Measurements from ENCODE around the gene DNAJC11.
"Not testable (repeated sequence)": the region's sequence is repeated elsewhere in the genome, so short reads cannot be mapped to it uniquely, and the experiment has no call there.

Gene DNAJC11

DNA sequence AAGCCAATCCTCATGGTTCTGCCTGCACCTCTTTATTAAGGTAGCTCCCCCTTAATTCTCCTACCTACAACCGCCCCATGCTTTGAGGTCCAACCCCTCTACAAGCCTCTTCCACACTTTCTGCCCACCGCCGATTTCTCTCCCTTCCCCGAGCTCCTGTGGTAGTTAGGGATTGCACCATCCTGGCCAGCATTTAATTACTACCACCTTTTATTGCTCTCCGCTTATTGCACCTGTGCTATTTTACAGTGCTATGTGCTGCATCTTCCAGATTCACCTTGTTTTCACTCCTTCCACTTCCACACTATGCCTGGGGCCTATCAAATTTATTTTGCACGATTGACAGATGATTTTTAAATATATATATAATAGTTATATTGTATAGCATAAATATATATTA, 29.3 kb upstream of the DNAJC11 start:
- no peak overlapping the region for H3K4me3 ChIP-seq (ENCODE audit: extremely low read depth, insufficient read depth, low read length, poor library complexity, severe bottlenecking)
- H3K36me3 ChIP-seq (ENCODE audit: control insufficient read depth, insufficient read depth, low read length) = no peaks in the 10 kb centered on the region
- H3K9me3 ChIP-seq (ENCODE audit: control insufficient read depth, low read length) = no peaks in the 10 kb centered on the region
- H3K27ac ChIP-seq (ENCODE audit: low read depth, low read length, severe bottlenecking) = no peak overlapping the region
- H3K4me1 ChIP-seq (ENCODE audit: control insufficient read depth, insufficient read depth, low read length, poor library complexity, severe bottlenecking) = no peaks in the 10 kb centered on the region
- WGBS, 2 experiments (ENCODE audit: insufficient coverage in 2 of 2) = 89 to 95% methylated on average over 3 to 5 of the region's 6 CpGs

DNA sequence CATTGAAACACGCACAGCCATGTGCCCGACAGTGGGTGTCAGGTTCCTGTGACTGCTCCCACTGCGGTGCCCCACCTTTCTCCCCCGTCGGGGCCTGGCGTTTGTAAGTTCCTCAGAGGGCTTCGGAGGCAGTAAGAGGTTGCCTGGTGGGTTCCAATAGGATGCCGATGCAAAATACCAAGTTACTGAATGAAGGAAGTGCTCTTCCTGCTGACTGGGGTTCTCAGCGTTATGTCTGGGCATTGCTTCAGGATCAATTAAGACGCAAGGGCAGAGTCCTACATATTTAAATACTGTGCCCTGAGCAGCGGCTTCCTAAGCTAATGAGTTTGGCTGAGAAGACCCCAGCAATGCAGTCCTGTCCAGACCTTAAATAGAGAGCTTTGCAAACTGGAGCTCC, 28.9 kb upstream of the DNAJC11 start:
- H3K4me1 ChIP-seq (ENCODE audit: control insufficient read depth, insufficient read depth, low read length, poor library complexity, severe bottlenecking) = no peaks in the 10 kb centered on the region
- H3K4me3 ChIP-seq (ENCODE audit: extremely low read depth, insufficient read depth, low read length, poor library complexity, severe bottlenecking) = no peak overlapping the region
- WGBS, 2 experiments (ENCODE audit: insufficient coverage in 2 of 2) = 42 to 63% methylated on average over 4 to 9 of the region's 11 CpGs
- no peak overlapping the region for H3K27ac ChIP-seq (ENCODE audit: low read depth, low read length, severe bottlenecking)
- H3K9me3 ChIP-seq (ENCODE audit: control insufficient read depth, low read length) = no peaks in the 10 kb centered on the region
- H3K36me3 ChIP-seq (ENCODE audit: control insufficient read depth, insufficient read depth, low read length) = no peaks in the 10 kb centered on the region

- 65 to 71% methylated on average over 2 to 4 of the region's 6 CpGs for WGBS, 2 experiments (ENCODE audit: insufficient coverage in 2 of 2)
- Histone ChIP-seq H3K27ac (ENCODE audit: low read depth, low read length, severe bottlenecking) (no peak overlapping the region), H3K9me3 (ENCODE audit: control insufficient read depth, low read length) (no peaks in the 10 kb centered on the region), H3K36me3 (ENCODE audit: control insufficient read depth, insufficient read depth, low read length) (no peaks in the 10 kb centered on the region), H3K4me1 (ENCODE audit: control insufficient read depth, insufficient read depth, low read length, poor library complexity, severe bottlenecking) (peaks cover 13% of the 10 kb centered on the region), H3K4me3 (ENCODE audit: extremely low read depth, insufficient read depth, low read length, poor library complexity, severe bottlenecking) (no peak overlapping the region)
These were observed 25.9 kb upstream of the DNAJC11 start for GRCh38 chr1:6727535-6727934.

DNA sequence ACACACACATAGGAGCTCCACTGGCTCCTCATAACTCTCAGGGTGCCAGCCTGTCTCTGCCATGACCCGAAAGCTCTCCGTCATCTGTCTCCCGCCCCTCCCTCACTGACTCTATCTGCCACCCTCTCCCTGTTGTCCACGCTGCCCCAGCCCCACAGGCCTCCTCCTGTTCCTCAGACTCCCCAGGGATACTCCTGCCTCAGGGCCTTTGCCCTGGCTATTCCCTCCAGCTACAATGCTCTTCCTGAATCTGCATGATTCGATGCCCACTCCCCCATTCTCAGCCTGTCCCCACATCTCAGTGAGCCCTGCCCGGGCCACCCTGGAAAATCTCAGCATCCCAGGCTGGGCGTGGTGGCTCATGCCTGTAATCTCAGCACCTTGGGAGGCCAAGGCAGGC, 24.6 kb upstream of the DNAJC11 start:
- WGBS, 2 experiments (ENCODE audit: insufficient coverage in 2 of 2) = 94 to 95% methylated on average over 5 to 7 of the region's 7 CpGs
- H3K4me3 ChIP-seq (ENCODE audit: extremely low read depth, insufficient read depth, low read length, poor library complexity, severe bottlenecking) = no peak overlapping the region
- no peaks in the 10 kb centered on the region for H3K36me3 ChIP-seq (ENCODE audit: control insufficient read depth, insufficient read depth, low read length)
- no peak overlapping the region for H3K27ac ChIP-seq (ENCODE audit: low read depth, low read length, severe bottlenecking)
- no peaks in the 10 kb centered on the region for H3K9me3 ChIP-seq (ENCODE audit: control insufficient read depth, low read length)
- peaks cover 13% of the 10 kb centered on the region for H3K4me1 ChIP-seq (ENCODE audit: control insufficient read depth, insufficient read depth, low read length, poor library complexity, severe bottlenecking)

DNA sequence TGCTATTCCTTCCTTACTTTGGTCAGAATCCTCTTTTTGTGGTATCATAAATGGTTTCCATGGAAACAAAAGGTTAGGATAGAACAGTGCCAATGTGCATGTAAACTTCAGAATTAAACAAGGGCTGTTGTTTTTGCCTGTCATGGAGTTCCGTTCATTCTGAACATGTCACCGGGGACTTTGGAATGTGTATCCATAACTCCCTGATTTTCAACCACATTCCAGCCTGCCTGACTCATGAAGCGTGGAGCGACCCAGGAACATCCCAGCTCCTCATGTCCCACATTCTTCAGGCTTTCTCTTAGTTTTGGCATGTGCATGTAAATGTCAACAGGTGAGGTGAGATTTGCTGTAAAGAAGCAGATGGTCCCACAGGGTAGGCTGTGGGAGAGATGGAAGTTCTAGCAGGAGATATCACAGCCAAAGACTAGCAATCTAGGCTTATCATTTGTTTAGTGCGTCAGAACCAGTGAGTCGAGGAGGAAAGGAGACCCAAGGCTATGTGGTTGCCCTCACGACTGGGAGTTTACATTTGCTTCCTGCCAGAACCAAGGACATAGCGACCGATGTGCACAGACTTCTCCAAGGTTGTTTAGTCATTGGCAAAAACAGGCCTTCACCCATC, 23.0 kb upstream of the DNAJC11 start:
- Histone ChIP-seq H3K27ac (ENCODE audit: low read depth, low read length, severe bottlenecking) (peak overlapping the region; percentile 68), H3K4me1 (ENCODE audit: control insufficient read depth, insufficient read depth, low read length, poor library complexity, severe bottlenecking) (peaks cover 13% of the 10 kb centered on the region), H3K4me3 (ENCODE audit: extremely low read depth, insufficient read depth, low read length, poor library complexity, severe bottlenecking) (no peak overlapping the region), H3K9me3 (ENCODE audit: control insufficient read depth, low read length) (no peaks in the 10 kb centered on the region), H3K36me3 (ENCODE audit: control insufficient read depth, insufficient read depth, low read length) (no peaks in the 10 kb centered on the region)
- 88 to 94% methylated on average over 7 of the region's 9 CpGs for WGBS, 2 experiments (ENCODE audit: insufficient coverage in 2 of 2)

GRCh38 chr1:6723621-6724428, 22.2 kb upstream of the DNAJC11 start:
- peaks cover 13% of the 10 kb centered on the region for H3K4me1 ChIP-seq (ENCODE audit: control insufficient read depth, insufficient read depth, low read length, poor library complexity, severe bottlenecking)
- WGBS, 2 experiments (ENCODE audit: insufficient coverage in 2 of 2) = 85 to 90% methylated on average over 9 to 12 of the region's 17 CpGs
- peak overlapping the region; percentile 68 for H3K27ac ChIP-seq (ENCODE audit: low read depth, low read length, severe bottlenecking)
- H3K9me3 ChIP-seq (ENCODE audit: control insufficient read depth, low read length) = no peaks in the 10 kb centered on the region
- H3K4me3 ChIP-seq (ENCODE audit: extremely low read depth, insufficient read depth, low read length, poor library complexity, severe bottlenecking) = no peak overlapping the region
- H3K36me3 ChIP-seq (ENCODE audit: control insufficient read depth, insufficient read depth, low read length) = no peaks in the 10 kb centered on the region

GRCh38 chr1:6711174-6711573, 9.6 kb upstream of the DNAJC11 start:
- Histone ChIP-seq H3K36me3 (ENCODE audit: control insufficient read depth, insufficient read depth, low read length) (no peaks in the 10 kb centered on the region), H3K27ac (ENCODE audit: low read depth, low read length, severe bottlenecking) (no peak overlapping the region), H3K4me3 (ENCODE audit: extremely low read depth, insufficient read depth, low read length, poor library complexity, severe bottlenecking) (no peak overlapping the region), H3K4me1 (ENCODE audit: control insufficient read depth, insufficient read depth, low read length, poor library complexity, severe bottlenecking) (no peaks in the 10 kb centered on the region), H3K9me3 (ENCODE audit: control insufficient read depth, low read length) (peaks cover 4% of the 10 kb centered on the region)
- WGBS, 2 experiments (ENCODE audit: insufficient coverage in 2 of 2) = no CpG with 5 or more reads among the region's 1 CpG

- H3K4me3 ChIP-seq (ENCODE audit: extremely low read depth, insufficient read depth, low read length, poor library complexity, severe bottlenecking) = no peak overlapping the region
- 82 to 94% methylated on average over 2 to 4 of the region's 6 CpGs for WGBS, 2 experiments (ENCODE audit: insufficient coverage in 2 of 2)
- H3K27ac ChIP-seq (ENCODE audit: low read depth, low read length, severe bottlenecking) = peak overlapping the region; percentile 23
- H3K36me3 ChIP-seq (ENCODE audit: control insufficient read depth, insufficient read depth, low read length) = no peaks in the 10 kb centered on the region
- H3K9me3 ChIP-seq (ENCODE audit: control insufficient read depth, low read length) = no peaks in the 10 kb centered on the region
- H3K4me1 ChIP-seq (ENCODE audit: control insufficient read depth, insufficient read depth, low read length, poor library complexity, severe bottlenecking) = peaks cover 6% of the 10 kb centered on the region
These were observed 3.1 kb upstream of the DNAJC11 start for GRCh38 chr1:6704746-6705145.

DNA sequence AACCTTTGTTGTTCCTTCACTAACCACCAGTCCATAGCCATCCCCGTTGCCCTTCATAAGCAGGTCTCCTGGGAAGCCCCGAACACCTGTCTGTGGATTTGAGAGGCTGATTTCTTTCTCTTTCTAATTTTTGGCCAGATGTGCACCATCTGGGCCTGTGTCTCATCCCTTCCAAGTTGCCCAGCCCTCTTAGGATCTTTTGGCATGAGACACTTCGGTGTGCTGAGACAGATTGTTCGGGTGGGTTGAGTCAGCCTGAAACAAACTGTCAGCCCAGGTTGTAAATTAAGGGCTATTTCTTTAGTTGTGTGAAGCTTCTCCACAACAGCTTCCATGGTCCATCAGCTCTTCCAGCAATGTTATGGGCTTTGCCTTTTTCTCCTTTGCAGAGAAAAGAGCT, 1.4 kb upstream of the DNAJC11 start:
- peaks cover 6% of the 10 kb centered on the region for H3K4me1 ChIP-seq (ENCODE audit: control insufficient read depth, insufficient read depth, low read length, poor library complexity, severe bottlenecking)
- H3K27ac ChIP-seq (ENCODE audit: low read depth, low read length, severe bottlenecking) = no peak overlapping the region
- no peaks in the 10 kb centered on the region for H3K9me3 ChIP-seq (ENCODE audit: control insufficient read depth, low read length)
- WGBS, 2 experiments (ENCODE audit: insufficient coverage in 2 of 2) = 92 to 100% methylated on average over 3 to 4 of the region's 4 CpGs
- no peak overlapping the region for H3K4me3 ChIP-seq (ENCODE audit: extremely low read depth, insufficient read depth, low read length, poor library complexity, severe bottlenecking)
- peaks cover 6% of the 10 kb centered on the region for H3K36me3 ChIP-seq (ENCODE audit: control insufficient read depth, insufficient read depth, low read length)

DNA sequence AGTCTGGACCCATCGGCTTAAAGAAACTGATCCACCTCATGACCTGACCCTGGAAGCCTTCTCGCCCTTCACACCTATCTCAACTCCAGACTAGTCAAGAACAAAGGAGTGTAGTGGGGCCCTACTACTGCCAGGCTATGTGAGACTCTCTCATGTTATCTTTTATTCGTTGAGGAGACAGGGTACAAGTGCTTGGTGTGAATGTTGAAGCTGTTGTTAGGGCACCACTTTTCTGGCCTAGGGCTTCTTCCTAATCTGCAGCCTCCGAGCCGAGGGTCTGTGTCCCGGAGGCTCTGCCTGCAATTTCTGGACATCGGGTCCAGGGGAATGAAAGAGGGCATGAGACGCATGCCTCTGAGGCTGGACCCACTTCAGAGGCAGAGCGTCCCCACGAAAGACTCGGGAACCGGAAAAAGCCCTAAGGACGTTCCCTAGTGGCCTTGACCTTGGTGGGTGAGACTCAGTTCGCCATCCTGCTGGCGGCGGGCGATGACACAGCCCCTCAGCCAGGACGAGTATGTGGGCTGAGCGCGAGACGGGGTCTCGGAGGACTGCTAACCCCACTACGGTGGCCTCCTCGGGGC, 671 bp downstream of the DNAJC11 start:
- peak overlapping the region; percentile 95 for H3K4me3 ChIP-seq (ENCODE audit: extremely low read depth, insufficient read depth, low read length, poor library complexity, severe bottlenecking)
- H3K27ac ChIP-seq (ENCODE audit: low read depth, low read length, severe bottlenecking) = peak overlapping the region; percentile 84
- peaks cover 6% of the 10 kb centered on the region for H3K4me1 ChIP-seq (ENCODE audit: control insufficient read depth, insufficient read depth, low read length, poor library complexity, severe bottlenecking)
- 3% methylated on average over 20 to 22 of the region's 24 CpGs for WGBS, 2 experiments (ENCODE audit: insufficient coverage in 2 of 2)
- no peaks in the 10 kb centered on the region for H3K9me3 ChIP-seq (ENCODE audit: control insufficient read depth, low read length)
- H3K36me3 ChIP-seq (ENCODE audit: control insufficient read depth, insufficient read depth, low read length) = peaks cover 10% of the 10 kb centered on the region

GRCh38 chr1:6699915-6700314, 1.7 kb downstream of the DNAJC11 start:
- not testable (repeated sequence) for H3K27ac ChIP-seq (ENCODE audit: low read depth, low read length, severe bottlenecking); H3K4me1 ChIP-seq (ENCODE audit: control insufficient read depth, insufficient read depth, low read length, poor library complexity, severe bottlenecking); H3K9me3 ChIP-seq (ENCODE audit: control insufficient read depth, low read length)
- peak overlapping the region; percentile 95 for H3K4me3 ChIP-seq (ENCODE audit: extremely low read depth, insufficient read depth, low read length, poor library complexity, severe bottlenecking)
- peaks cover 13% of the 10 kb centered on the region for H3K36me3 ChIP-seq (ENCODE audit: control insufficient read depth, insufficient read depth, low read length)
- WGBS, 2 experiments (ENCODE audit: insufficient coverage in 2 of 2) = 93 to 100% methylated on average over 3 to 4 of the region's 4 CpGs

Measured in mesodermal cell (in vitro differentiated cells).